A549 (cell line): ENCODE results near the gene PHRF1.

ENCODE experiments used
- CEBPB ChIP-seq, 2 experiments: fragments of >200 bp in 1 of 2; sonication (Bioruptor Twin) in 1 of 2; formaldehyde crosslinking in 1 of 2; IDR thresholded peaks; 2 replicates each; pipeline ENCODE4 v1.6.1; 2012 to 2016
- CHD2 ChIP-seq: fragments of 150-350 bp; IDR thresholded peaks from 2 replicates; pipeline ENCODE4 v1.6.1; 2014; ENCODE audit warnings: low read length; ENCODE audit not compliant: partially characterized antibody
- EP300 ChIP-seq, 2 experiments: fragments of >200 bp; sonication (Bioruptor Twin); formaldehyde crosslinking; IDR thresholded peaks; 2 replicates in 1 of 2; 3 replicates in 1 of 2; pipeline ENCODE4 v1.6.1; 2016 to 2017
- HDAC2 ChIP-seq: fragments of 200-600 bp; sonication (generic); IDR thresholded peaks from 2 replicates; pipeline ENCODE4 v1.6.1; 2016
- JUNB ChIP-seq: fragments of >200 bp; sonication (Bioruptor Twin); formaldehyde crosslinking; IDR thresholded peaks from 2 replicates; pipeline ENCODE4 v1.6.1; 2016
- KDM1A ChIP-seq: fragments of 200-600 bp; sonication (generic); IDR thresholded peaks from 2 replicates; pipeline ENCODE4 v1.6.1; 2016; ENCODE audit warnings: low read depth, mild to moderate bottlenecking
- POLR2A ChIP-seq: IDR thresholded peaks from 2 replicates; pipeline ENCODE4 v1.6.1; 2012; ENCODE audit warnings: mild to moderate bottlenecking, low read length
- ZNF302 ChIP-seq: fragments of 250-450 bp; sonication (Bioruptor Pico); IDR thresholded peaks from 2 replicates; pipeline ENCODE4 v1.9.0; 2021; ENCODE audit warnings: inconsistent platforms, mild to moderate bottlenecking, moderate library complexity
- TF ChIP-seq, protein P1 (sequence below): fragments of >200 bp; sonication (Bioruptor Twin); formaldehyde crosslinking; IDR thresholded peaks from 3 replicates; pipeline ENCODE4 v1.5.1; 2016
- TF ChIP-seq, protein P2 (sequence below): fragments of >200 bp; sonication (Bioruptor Twin); formaldehyde crosslinking; IDR thresholded peaks from 3 replicates; pipeline ENCODE4 v1.6.1; 2016
- TF ChIP-seq, protein P3 (sequence below): fragments of 250-450 bp; sonication (Bioruptor Pico); IDR thresholded peaks from 2 replicates; pipeline ENCODE4 v1.5.0; 2020; ENCODE audit warnings: low read depth, mild to moderate bottlenecking, moderate library complexity

DNA sequence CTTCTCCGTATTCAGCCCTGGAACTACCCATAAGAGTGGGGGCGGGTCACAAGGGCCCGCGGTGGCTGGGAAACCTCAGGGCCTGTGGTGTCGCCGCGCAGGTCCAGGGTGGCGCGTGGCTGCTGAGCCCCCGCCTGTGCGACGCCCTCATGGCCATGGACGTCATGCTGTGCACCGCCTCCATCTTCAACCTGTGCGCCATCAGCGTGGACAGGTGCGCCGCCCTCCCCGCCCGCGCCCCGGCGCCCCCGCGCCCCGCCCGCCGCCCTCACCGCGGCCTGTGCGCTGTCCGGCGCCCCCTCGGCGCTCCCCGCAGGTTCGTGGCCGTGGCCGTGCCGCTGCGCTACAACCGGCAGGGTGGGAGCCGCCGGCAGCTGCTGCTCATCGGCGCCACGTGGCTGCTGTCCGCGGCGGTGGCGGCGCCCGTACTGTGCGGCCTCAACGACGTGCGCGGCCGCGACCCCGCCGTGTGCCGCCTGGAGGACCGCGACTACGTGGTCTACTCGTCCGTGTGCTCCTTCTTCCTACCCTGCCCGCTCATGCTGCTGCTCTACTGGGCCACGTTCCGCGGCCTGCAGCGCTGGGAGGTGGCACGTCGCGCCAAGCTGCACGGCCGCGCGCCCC lies 63.2 kb downstream of the PHRF1 start:
- TF ChIP-seq POLR2A = no peak
- TF ChIP-seq, protein P1, sequence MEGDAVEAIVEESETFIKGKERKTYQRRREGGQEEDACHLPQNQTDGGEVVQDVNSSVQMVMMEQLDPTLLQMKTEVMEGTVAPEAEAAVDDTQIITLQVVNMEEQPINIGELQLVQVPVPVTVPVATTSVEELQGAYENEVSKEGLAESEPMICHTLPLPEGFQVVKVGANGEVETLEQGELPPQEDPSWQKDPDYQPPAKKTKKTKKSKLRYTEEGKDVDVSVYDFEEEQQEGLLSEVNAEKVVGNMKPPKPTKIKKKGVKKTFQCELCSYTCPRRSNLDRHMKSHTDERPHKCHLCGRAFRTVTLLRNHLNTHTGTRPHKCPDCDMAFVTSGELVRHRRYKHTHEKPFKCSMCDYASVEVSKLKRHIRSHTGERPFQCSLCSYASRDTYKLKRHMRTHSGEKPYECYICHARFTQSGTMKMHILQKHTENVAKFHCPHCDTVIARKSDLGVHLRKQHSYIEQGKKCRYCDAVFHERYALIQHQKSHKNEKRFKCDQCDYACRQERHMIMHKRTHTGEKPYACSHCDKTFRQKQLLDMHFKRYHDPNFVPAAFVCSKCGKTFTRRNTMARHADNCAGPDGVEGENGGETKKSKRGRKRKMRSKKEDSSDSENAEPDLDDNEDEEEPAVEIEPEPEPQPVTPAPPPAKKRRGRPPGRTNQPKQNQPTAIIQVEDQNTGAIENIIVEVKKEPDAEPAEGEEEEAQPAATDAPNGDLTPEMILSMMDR = no peak
- no peak for TF ChIP-seq KDM1A
- no peak for TF ChIP-seq HDAC2
- TF ChIP-seq CEBPB (IDR thresholded peaks at IDR 0.05) = no peak
- TF ChIP-seq, protein P2, sequence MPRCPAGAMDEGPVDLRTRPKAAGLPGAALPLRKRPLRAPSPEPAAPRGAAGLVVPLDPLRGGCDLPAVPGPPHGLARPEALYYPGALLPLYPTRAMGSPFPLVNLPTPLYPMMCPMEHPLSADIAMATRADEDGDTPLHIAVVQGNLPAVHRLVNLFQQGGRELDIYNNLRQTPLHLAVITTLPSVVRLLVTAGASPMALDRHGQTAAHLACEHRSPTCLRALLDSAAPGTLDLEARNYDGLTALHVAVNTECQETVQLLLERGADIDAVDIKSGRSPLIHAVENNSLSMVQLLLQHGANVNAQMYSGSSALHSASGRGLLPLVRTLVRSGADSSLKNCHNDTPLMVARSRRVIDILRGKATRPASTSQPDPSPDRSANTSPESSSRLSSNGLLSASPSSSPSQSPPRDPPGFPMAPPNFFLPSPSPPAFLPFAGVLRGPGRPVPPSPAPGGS = no peak
- TF ChIP-seq ZNF302 = no peak
- no peak for TF ChIP-seq JUNB
- TF ChIP-seq, protein P3, sequence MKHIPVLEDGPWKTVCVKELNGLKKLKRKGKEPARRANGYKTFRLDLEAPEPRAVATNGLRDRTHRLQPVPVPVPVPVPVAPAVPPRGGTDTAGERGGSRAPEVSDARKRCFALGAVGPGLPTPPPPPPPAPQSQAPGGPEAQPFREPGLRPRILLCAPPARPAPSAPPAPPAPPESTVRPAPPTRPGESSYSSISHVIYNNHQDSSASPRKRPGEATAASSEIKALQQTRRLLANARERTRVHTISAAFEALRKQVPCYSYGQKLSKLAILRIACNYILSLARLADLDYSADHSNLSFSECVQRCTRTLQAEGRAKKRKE (CRISPR knock-in tag) = no peak
- TF ChIP-seq CHD2 = no peak
- no peak for TF ChIP-seq EP300 (IDR thresholded peaks at IDR 0.05)
